AG04450 (cell line): ENCODE results near the gene C9orf72. TPM values are rescaled to one million over a fixed set of nuclear protein-coding genes. Genes with fewer than 3 reads are reported as not detected.
A peak's percentile ranks its signal among the peaks of the same experiment; 100 is the strongest.

ENCODE experiments used
- CTCF ChIA-PET: fragments of 300-600, 350-600 bp; formaldehyde crosslinking; extraction: SDS; loops from one replicate; lab custom pipeline; 2022; ENCODE audit warnings: antibody characterized with exemption, inconsistent platforms; lab: Charles Lee
- POLR2A ChIA-PET: fragments of 350-600 bp; formaldehyde crosslinking; extraction: SDS; loops from one replicate; lab custom pipeline; 2021; ENCODE audit warnings: antibody characterized with exemption, inconsistent platforms; lab: Yijun Ruan, JAX
- DNase-seq: peaks from one replicate; pipeline ENCODE4 v3.0.0-alpha.2; 2011; ENCODE audit warnings: low read depth, low spot score
- H3K27ac ChIP-seq: one replicate; pipeline ENCODE4 v1.5.1; 2012; ENCODE audit warnings: low read depth, low read length, control low read depth
- H3K27me3 ChIP-seq: one replicate; pipeline ENCODE4 v1.6.0; 2012; ENCODE audit warnings: low read length; ENCODE audit not compliant: control insufficient read depth, insufficient read depth
- H3K4me3 ChIP-seq: 2 replicates; pipeline ENCODE4 v1.5.1; 2011; ENCODE audit warnings: mild to moderate bottlenecking, low read depth, low read length, control low read depth
- H3K9me3 ChIP-seq: 2 replicates; pipeline ENCODE4 v1.5.1; 2012; ENCODE audit warnings: low read length; ENCODE audit not compliant: control insufficient read depth, insufficient read depth
- polyA plus RNA-seq: library from polyadenylated mRNA; depleted of rRNA; stranded (reverse); fragments of >200 nt; gene quantifications from 2 replicates; pipeline ENCODE4 v1.2.3, GENCODE V29; 2011
- TF ChIP-seq, protein P1 (sequence below): IDR thresholded peaks from 2 replicates; pipeline ENCODE4 v1.5.1; 2011; ENCODE audit warnings: low read depth, low read length, control low read depth, inconsistent platforms

C9orf72 gene
- polyA plus RNA-seq, 1 experiment = 4.6 TPM

DNA sequence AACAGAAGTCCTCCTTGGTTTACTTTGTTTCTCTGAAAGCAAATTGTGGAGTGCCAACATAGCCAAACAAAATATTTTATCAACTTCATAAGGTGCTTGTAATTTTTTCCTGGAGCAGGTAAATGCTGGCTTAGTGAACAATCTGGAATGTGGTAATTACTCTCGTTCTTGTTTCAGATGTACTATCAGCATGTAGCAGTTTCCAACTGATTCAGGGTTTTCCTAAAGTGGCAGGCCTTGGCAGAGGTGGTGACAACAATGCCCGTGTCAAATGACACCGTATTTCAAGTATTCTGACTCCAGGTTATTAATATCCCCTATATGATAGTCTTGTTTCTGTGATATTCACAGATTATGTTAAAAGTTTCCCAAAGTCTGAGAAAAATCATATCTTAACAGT is 1.2 kb downstream of the C9orf72 start:
- Histone ChIP-seq H3K27me3 (no peaks in the 10 kb centered on the region), H3K4me3 (peak overlapping the region; percentile 73; the same call in 1 of the 2 replicates), H3K27ac (no peak overlapping the region), H3K9me3 (no peaks in the 10 kb centered on the region; the same call in 1 of the 2 replicates)
- ChIA-PET POLR2A (no interaction called here), CTCF (interaction anchor here (2.7 kb wide), 1 partner anchor 24 kb away, joined by 9 read pairs; no protein-coding TSS in a partner anchor)
- no peak for DNase-seq
- TF ChIP-seq, protein P1, sequence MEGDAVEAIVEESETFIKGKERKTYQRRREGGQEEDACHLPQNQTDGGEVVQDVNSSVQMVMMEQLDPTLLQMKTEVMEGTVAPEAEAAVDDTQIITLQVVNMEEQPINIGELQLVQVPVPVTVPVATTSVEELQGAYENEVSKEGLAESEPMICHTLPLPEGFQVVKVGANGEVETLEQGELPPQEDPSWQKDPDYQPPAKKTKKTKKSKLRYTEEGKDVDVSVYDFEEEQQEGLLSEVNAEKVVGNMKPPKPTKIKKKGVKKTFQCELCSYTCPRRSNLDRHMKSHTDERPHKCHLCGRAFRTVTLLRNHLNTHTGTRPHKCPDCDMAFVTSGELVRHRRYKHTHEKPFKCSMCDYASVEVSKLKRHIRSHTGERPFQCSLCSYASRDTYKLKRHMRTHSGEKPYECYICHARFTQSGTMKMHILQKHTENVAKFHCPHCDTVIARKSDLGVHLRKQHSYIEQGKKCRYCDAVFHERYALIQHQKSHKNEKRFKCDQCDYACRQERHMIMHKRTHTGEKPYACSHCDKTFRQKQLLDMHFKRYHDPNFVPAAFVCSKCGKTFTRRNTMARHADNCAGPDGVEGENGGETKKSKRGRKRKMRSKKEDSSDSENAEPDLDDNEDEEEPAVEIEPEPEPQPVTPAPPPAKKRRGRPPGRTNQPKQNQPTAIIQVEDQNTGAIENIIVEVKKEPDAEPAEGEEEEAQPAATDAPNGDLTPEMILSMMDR = no peak

DNA sequence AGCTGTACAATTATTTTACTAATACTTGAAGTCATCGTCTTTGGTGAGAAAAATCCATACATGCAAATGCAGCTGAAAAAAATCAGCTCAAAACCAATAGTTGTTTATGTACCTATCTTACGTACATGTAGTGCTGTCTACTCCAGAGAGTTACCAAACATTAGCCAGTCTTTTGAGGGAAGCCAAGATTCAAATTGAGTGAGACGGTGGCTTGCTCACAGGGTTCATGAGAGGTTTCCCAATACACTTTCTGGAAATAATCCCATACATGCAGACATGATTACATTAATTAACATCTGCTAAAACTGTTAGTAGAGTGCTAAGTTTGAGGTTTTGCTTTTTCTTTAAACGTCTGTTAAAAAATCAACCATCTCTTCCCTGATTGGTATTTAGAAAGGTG is 2.3 kb downstream of the C9orf72 start:
- H3K9me3 ChIP-seq = no peaks in the 10 kb centered on the region; the same call in 1 of the 2 replicates
- H3K27ac ChIP-seq = no peak overlapping the region
- CTCF ChIA-PET = interaction anchor here (2.7 kb wide), 1 partner anchor 23 kb away, joined by 9 read pairs; no protein-coding TSS in a partner anchor
- TF ChIP-seq, protein P1 = no peak
- POLR2A ChIA-PET = no interaction called here
- no peak for DNase-seq
- H3K27me3 ChIP-seq = no peaks in the 10 kb centered on the region
- no peak overlapping the region for H3K4me3 ChIP-seq

DNA sequence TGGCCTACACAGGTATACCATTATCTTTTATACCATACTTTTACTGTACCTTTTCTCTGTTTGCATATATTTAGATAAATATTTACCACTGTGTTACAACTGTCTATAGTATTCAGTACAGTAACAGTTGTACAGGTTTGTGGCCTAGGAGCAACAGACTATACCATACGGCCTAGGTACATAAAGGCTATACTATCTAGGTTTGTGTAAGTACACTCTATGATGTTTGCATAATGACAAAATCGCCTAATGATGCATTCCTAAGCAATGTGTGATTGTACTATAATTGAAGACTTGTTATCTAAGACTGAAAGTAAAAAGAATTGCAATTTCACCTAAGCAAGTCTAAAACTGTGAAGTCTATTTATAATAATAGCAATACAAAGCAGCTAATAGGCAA is 3.9 kb downstream of the C9orf72 start:
- H3K27me3 ChIP-seq = no peaks in the 10 kb centered on the region
- no peak overlapping the region for H3K27ac ChIP-seq
- no peak overlapping the region for H3K4me3 ChIP-seq
- ChIA-PET CTCF (interaction anchor here (0.7 to 2.7 kb wide), 2 partner anchors 21 to 236 kb away, joined by 5 to 9 read pairs; no protein-coding TSS in a partner anchor), POLR2A (no interaction called here)
- TF ChIP-seq, protein P1 = no peak
- no peaks in the 10 kb centered on the region; the same call in 1 of the 2 replicates for H3K9me3 ChIP-seq
- DNase-seq = no peak

DNA sequence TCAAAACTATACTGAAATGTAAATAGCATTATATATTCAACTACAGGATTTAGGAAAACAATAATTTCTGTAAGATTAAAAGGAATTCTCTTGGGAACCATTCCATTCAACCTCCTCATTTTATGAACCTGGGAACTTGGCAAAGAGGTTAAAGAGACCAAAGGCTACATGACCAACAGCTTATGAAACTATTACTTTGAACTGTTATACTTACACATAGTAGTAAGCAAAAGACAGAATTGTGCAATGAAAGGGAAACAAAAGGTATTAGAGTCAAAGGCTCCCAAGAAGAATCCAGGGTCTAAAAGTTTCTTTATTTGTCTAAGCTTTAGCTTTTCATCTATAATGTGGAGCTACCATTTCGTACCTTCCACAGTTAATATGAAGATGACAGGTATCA is 7.2 kb downstream of the C9orf72 start:
- Histone ChIP-seq H3K4me3 (no peak overlapping the region), H3K9me3 (no peaks in the 10 kb centered on the region), H3K27ac (no peak overlapping the region), H3K27me3 (no peaks in the 10 kb centered on the region)
- DNase-seq = no peak
- TF ChIP-seq, protein P1 = no peak
- CTCF ChIA-PET = interaction anchor here (0.6 to 2.0 kb wide), 4 partner anchors 13 to 233 kb away, joined by 4 to 13 read pairs (median 7); no protein-coding TSS in a partner anchor
- POLR2A ChIA-PET = no interaction called here

DNA sequence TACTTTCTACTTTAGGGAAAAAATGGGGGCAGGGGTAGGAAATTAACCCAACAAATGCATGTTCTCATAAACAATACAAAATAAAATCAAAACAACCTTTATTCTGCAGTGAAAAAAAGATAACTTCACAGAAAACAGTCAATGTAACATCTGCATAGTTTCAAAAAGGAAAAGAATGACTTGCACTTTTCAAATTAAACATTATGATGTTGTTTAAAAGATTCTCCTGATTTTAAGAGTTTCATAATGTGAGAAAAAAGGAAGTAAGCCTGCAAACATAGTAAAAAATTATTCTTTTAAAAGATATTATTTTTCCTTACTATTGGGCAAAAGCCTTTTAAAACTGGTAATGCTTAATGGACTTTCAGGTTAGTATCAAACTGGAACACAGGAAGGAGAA is 7.6 kb downstream of the C9orf72 start:
- no peaks in the 10 kb centered on the region for H3K9me3 ChIP-seq
- TF ChIP-seq, protein P1 = no peak
- H3K27ac ChIP-seq = no peak overlapping the region
- ChIA-PET POLR2A (no interaction called here), CTCF (interaction anchor here (2.0 kb wide), 1 partner anchor 232 kb away, joined by 10 read pairs; no protein-coding TSS in a partner anchor)
- no peak for DNase-seq
- no peaks in the 10 kb centered on the region for H3K27me3 ChIP-seq
- H3K4me3 ChIP-seq = no peak overlapping the region
